CD4-positive, alpha-beta T cell treated with Interleukin-15 for 4 hours (primary cell): Measurements from ENCODE around the gene ESYT1.

Experiments used
- DNase-seq: peaks from one replicate; pipeline ENCODE4 v3.0.0-alpha.2; 2020; ENCODE audit warnings: low spot score

ESYT1 gene, protein sequence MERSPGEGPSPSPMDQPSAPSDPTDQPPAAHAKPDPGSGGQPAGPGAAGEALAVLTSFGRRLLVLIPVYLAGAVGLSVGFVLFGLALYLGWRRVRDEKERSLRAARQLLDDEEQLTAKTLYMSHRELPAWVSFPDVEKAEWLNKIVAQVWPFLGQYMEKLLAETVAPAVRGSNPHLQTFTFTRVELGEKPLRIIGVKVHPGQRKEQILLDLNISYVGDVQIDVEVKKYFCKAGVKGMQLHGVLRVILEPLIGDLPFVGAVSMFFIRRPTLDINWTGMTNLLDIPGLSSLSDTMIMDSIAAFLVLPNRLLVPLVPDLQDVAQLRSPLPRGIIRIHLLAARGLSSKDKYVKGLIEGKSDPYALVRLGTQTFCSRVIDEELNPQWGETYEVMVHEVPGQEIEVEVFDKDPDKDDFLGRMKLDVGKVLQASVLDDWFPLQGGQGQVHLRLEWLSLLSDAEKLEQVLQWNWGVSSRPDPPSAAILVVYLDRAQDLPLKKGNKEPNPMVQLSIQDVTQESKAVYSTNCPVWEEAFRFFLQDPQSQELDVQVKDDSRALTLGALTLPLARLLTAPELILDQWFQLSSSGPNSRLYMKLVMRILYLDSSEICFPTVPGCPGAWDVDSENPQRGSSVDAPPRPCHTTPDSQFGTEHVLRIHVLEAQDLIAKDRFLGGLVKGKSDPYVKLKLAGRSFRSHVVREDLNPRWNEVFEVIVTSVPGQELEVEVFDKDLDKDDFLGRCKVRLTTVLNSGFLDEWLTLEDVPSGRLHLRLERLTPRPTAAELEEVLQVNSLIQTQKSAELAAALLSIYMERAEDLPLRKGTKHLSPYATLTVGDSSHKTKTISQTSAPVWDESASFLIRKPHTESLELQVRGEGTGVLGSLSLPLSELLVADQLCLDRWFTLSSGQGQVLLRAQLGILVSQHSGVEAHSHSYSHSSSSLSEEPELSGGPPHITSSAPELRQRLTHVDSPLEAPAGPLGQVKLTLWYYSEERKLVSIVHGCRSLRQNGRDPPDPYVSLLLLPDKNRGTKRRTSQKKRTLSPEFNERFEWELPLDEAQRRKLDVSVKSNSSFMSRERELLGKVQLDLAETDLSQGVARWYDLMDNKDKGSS

DNA sequence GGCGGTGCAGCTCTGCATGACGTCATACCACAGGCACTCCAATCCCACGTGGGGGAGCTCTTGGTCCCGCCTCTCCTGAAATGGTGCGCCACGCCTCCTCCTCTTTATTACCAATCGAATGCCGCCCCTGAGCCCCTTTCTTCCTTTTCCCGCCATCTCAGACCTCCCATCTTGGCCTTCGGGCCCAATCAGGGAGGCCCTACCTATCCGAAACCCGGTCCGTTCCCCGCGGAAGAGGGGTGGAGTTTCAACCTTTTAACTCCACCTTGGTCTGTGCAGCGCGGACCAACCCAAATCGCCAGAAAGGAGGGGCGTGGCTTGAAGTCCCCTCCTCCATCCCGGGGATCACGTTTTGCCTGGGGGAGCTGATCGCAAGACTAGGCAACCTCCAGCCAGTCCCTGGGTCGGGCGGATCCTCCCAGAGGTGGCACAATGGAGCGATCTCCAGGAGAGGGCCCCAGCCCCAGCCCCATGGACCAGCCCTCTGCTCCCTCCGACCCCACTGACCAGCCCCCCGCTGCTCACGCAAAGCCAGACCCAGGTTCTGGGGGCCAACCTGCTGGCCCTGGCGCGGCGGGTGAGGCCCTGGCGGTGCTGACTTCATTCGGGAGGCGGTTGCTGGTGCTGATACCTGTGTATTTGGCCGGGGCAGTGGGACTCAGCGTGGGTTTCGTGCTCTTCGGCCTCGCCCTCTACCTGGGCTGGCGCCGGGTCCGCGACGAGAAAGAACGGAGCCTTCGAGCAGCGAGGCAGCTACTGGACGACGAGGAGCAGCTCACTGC, at the start of gene ESYT1:
ESYT1 (plus strand) TSS at position 380 of the 782 bp plus-strand sequence; CDS start at position 433, 53 bp downstream.
- peak; percentile 99 for DNase-seq

DNA sequence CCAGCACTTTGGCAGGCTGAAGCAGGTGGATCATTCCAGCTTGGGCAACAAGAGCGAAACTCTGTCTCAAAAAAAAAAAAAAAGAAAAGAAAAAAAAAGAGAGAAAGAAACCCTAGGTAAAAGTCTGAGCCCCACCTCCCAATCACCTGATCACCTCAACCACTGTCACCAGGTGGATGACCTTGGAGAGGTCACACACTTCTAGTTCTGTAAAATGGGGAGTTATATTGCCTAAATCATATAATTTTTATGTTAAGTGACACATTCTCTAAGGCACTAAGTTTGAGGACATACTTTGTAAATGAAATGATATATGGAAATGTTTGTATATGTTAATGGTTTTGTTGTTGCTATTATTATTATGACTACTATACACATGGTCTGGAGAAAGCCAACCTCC, 49.6 kb upstream of the ESYT1 start:
- no peak for DNase-seq

DNA sequence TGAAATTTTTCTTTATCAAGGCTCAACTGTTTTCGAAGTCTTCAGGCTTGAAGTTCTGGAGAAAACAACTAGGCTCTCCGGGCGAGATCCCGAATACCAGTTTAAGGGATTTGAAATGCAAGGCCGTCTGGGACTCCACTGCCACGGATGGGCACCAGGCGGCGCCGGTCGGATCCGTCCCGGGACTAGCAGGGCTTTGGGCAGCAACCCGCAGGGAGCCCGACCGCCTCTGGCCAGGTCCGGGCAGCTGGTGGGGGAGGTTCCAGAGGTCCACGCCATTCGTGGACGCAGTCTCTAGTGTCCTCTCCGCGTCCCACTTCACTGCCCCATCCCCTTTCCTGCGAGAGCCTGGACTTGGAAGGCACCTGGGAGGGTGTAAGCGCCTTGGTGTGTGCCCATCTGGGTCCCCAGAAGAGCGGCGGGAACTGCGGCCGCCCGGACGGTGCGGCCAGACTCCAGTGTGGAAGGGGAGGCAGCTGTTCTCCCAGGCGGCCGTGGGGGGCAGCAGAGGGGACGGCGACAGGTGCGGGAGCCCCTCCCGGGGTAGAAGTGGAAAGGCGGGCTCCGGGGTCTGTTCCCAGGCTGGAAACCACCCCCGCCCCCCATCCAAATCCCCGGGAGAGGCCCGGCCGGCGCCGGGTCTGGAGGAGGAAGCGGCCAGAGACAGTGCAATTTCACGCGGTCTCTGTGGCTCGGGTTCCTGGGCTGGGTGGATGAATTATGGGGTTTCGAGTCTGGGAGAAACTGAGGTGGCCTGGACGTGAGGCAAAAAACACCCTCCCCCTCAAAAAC, 48.9 kb upstream of the ESYT1 start:
- DNase-seq: peak; percentile 40

DNA sequence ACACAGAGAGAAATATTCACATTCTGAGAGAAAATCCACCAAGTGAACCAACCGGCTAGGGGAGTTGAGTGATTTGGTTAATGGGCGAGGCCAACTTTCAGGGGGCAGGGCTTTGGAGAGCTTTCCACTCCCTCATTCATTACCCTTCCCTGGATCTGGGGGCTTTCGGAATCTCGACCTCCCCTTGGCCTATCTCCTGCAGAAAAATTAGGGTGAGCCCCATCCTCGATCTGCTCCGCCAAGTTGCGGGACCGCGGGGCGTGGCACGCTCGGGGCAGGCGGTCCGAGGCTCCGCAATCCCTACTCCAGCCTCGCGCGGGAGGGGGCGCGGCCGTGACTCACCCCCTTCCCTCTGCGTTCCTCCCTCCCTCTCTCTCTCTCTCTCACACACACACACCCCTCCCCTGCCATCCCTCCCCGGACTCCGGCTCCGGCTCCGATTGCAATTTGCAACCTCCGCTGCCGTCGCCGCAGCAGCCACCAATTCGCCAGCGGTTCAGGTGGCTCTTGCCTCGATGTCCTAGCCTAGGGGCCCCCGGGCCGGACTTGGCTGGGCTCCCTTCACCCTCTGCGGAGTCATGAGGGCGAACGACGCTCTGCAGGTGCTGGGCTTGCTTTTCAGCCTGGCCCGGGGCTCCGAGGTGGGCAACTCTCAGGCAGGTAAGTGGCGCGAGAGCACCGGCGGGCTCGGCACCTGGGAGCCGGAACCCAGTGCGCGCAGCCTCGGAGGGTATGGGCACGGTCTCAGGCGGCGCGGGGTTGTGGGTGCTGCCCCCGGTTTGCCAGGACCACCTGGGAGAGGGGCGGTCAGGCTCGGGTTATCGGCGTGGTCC, 48.1 kb upstream of the ESYT1 start, which contains the start of gene ERBB3:
ERBB3 (plus strand) TSS at position 443 of the 833 bp plus-strand sequence; CDS start at position 579, 136 bp downstream.
- peak; percentile 69 for DNase-seq

DNA sequence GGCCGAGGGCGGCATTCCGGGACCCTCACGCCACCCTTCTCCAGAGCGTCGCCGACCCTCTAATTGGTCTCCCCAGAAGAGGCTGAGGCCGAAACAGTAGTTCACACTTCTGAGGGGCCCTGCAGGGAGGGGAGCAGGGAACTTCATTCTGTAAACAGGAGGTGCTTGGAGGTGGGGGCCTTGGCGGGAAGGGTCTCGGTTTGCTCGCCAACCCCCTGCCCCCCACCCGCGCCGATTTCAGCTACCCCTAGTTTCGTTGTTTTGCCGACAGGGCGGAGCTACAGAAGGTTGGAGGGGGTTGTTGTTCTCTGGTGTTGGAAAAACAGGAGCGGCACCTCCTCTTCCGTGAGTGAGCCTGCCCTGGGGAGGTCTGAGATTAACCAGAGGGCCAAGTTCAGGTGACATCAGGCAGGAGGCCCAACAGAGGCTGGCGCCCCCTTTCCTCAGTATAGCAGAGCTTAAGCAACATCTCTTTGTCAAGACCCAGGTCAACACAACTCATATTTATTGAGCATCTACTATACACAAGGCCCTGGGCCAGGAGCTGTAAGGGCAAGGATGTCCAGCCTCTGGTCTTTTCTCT, 47.4 kb upstream of the ESYT1 start:
- DNase-seq: no peak

DNA sequence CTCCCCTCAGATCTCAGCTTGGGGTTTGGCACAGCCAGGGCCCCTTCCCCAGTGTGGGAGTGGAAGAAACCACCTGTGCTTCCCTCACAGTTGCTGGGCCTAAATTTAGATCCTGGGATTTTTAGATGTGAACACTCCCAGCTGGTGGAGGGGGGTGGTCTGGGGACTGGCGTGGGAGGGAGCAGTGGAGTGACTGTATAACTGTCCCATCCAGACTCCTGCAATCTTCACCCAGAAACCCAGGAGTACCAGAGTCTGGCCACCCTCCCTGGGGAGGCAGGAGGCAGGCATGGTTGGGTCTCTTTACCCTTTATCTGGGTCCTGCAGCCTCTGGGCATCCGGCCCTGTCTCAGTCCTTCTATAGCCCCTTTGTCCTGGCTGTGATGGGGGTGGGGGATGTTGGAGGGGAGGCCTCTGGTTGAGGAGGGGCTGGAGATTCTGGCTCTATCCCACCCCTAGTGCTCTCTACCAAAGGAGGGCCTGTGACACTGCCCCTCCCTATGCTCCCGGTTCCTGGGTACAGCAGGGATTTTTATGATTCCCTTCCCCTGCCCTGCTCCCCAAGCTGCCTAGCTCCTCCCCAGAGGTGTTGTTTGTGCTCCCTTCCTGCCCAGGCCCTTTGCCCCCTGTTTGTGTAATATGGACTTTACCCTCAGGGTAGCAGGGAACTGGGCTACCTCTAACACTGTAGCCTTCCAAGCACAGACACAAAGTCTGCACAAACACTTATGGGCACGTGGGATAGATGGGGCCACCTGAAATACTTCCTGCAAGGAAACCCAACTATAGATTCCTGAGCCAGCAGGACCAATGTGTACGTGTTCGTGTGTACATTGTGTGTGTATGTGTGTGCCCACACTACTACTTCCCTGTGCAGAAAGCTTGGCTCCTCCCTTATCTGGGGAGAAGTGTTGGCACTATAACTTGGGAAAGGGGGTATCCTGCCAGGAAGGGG, 46.4 kb upstream of the ESYT1 start:
- no peak for DNase-seq

DNA sequence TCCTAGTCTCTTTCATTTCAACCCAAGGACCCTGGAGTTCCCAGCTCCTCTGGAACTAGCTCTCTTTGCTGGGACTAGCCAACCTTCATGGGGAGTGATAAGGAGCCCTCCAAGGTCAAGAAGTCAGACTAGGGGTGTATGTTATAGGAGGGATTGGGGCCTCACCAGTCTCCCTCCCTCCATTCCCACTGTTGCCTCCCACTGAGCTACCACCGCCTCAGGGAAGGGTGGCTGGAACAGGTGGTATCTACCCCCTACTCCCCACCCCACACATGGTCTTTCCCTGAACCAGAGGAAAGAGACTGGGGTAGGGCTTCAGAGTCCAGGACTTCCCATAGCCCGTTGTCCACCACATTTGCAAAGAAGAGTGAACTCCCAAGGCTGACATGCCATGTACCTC, 45.7 kb upstream of the ESYT1 start:
- no peak for DNase-seq

DNA sequence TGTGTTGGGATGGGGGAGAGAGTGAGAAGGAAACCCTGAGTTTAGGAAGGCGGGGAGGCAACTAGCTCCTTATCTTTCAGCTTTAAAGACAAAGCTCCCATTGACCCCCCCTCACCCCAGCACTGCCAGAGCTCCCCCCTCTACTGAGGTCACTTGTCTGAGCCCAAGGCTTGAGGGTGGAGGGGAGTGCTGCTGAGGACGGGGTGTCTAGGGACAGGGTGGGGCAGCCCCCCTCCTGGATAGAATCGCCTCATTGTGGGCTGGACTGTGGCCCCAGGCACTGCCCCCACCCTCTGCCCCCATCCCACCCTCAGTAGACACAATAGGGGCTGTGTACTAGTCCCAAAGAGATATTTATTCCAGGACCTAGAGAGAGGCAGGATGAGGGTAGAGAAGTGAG, 45.1 kb upstream of the ESYT1 start:
- DNase-seq: no peak

DNA sequence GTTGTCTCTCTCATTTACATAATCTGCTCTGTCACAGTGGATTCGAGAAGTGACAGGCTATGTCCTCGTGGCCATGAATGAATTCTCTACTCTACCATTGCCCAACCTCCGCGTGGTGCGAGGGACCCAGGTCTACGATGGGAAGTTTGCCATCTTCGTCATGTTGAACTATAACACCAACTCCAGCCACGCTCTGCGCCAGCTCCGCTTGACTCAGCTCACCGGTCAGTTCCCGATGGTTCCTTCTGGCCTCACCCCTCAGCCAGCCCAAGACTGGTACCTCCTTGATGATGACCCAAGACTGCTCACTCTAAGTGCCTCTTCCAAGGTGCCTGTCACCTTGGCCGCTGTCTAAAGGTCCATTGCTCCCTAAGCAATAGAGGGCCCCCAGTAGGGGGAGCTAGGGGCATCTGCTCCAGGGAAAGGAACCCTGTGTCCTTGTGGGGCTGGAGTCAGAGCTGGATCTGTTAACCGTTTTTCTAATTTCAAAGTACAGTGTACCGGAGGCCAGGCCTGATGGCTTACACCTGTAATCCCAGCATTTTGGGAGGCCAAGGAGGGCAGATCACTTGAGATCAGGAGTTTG, 43.0 kb upstream of the ESYT1 start:
- no peak for DNase-seq

DNA sequence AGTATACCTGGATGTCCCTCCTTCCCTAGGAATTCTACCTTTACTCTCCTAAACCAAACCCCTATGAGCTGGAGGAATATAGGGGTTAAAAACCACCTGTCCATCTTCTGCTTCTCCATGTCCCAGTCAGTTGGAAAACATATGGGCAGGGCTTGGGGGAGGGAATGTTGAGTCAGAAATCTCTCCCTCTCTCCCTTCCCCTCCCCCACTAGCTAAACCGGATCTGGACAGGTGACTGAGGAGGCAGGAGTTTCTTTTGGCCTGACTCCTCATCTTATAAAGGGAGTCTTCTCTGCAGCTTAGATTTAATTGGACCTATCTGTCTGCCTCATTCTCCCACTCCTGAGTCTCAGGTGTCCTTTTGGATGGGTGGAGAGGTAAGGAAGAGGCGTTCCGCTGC, 42.0 kb upstream of the ESYT1 start:
- DNase-seq: no peak

DNA sequence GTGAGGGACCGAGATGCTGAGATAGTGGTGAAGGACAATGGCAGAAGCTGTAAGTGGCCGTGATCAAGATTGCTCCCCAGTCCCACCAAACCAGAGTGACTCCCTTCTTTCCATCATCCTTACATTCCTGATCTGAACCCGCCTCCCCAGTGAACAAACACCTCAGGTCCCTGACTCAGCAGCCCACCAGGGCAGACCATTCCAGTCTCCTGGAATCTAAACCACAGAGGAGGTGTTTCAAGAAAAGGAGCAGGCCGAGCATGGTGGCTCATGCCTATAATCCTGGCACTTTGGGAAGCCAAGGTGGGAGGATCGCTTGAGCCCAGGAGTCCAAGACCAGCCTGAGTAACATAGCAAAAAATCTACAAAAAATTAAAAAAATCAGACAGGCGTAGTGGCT, 41.5 kb upstream of the ESYT1 start:
- no peak for DNase-seq

DNA sequence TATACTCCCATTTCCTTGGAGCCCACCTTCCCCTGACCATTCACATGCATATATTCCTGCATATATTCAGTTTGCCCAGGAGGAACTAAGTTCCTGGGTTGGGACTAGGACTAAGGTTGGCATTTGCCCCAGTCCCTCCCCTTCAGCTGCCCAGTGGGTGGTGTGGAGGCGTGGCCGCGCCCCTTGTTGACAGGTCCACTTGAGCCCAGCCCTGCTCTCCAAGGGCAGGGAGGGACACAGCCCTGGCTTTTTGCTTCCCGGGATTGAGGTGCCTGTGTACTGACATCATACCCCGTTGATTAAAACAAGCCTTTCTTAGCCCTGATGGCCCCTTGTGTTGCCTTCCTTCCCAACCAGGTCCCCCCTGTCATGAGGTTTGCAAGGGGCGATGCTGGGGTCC, 40.8 kb upstream of the ESYT1 start:
- DNase-seq: no peak

DNA sequence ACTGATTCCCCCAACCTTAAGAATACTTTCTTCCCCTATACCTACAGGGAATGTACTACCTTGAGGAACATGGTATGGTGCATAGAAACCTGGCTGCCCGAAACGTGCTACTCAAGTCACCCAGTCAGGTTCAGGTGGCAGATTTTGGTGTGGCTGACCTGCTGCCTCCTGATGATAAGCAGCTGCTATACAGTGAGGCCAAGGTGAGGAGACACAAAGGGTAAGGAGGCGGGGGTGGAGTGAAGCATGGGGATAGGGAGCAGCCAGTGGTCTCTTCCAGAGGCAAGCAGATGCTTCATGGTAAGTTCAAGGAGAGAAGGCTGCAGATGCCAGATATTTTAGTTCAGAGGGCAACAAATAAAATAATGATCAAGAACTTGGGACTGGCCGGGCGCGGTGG, 30.3 kb upstream of the ESYT1 start:
- no peak for DNase-seq

DNA sequence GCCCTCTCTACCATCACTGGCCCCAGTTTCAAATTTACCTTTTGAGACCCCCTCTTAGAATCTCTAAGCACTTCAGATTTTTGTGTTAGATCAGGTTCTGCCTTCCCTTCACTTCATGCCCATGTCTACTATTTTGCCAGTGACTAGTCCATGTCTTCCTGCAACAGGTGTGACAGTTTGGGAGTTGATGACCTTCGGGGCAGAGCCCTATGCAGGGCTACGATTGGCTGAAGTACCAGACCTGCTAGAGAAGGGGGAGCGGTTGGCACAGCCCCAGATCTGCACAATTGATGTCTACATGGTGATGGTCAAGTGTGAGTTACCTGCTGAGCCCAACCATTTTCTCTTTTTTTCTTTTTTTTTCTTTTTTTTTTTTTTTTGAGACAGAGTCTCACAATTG, 29.5 kb upstream of the ESYT1 start:
- DNase-seq: no peak

DNA sequence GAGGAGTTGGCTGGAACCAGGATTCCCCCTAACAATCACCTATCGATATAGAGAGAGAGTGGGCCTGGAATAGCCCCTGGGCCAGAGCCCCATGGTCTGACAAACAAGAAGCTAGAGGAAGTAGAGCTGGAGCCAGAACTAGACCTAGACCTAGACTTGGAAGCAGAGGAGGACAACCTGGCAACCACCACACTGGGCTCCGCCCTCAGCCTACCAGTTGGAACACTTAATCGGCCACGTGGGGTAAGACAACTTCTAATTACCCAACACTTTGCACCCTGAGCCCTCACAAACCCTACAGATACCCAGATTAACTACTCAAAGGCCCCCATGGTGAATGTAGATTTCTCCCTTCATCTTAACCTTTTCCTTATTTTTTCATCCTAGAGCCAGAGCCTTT, 28.3 kb upstream of the ESYT1 start:
- DNase-seq: no peak

DNA sequence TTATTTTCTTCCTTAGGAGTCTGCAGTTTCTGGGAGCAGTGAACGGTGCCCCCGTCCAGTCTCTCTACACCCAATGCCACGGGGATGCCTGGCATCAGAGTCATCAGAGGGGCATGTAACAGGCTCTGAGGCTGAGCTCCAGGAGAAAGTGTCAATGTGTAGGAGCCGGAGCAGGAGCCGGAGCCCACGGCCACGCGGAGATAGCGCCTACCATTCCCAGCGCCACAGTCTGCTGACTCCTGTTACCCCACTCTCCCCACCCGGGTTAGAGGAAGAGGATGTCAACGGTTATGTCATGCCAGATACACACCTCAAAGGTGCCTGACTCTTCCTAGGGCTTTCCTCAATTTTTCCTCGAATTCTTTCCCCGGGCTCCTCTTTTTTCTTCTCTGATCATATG, 27.0 kb upstream of the ESYT1 start:
- DNase-seq: no peak

DNA sequence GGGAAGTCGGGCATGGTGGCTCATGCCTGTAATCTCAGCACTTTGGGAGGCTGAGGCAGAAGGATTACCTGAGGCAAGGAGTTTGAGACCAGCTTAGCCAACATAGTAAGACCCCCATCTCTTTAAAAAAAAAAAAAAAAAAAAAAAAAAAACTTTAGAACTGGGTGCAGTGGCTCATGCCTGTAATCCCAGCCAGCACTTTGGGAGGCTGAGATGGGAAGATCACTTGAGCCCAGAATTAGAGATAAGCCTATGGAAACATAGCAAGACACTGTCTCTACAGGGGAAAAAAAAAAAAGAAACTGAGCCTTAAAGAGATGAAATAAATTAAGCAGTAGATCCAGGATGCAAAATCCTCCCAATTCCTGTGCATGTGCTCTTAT, 25.4 kb upstream of the ESYT1 start:
- no peak for DNase-seq

DNA sequence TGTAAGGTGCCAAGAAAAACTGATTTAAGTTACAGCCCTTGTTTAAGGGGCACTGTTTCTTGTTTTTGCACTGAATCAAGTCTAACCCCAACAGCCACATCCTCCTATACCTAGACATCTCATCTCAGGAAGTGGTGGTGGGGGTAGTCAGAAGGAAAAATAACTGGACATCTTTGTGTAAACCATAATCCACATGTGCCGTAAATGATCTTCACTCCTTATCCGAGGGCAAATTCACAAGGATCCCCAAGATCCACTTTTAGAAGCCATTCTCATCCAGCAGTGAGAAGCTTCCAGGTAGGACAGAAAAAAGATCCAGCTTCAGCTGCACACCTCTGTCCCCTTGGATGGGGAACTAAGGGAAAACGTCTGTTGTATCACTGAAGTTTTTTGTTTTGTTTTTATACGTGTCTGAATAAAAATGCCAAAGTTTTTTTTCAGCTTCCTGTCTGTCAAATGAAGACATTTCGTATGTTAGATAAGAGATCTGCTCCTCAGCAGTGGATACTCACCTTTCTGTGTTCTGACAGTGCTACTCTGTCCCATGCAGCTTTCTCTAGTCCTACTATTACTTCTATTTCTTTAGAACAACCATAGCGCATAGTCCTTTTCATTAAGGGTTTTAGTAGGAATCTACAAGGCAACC, 24.9 kb upstream of the ESYT1 start:
- peak; percentile 43 for DNase-seq
